ENCODE data around the gene SNX8.

- TF ChIP-seq, protein P1, sequence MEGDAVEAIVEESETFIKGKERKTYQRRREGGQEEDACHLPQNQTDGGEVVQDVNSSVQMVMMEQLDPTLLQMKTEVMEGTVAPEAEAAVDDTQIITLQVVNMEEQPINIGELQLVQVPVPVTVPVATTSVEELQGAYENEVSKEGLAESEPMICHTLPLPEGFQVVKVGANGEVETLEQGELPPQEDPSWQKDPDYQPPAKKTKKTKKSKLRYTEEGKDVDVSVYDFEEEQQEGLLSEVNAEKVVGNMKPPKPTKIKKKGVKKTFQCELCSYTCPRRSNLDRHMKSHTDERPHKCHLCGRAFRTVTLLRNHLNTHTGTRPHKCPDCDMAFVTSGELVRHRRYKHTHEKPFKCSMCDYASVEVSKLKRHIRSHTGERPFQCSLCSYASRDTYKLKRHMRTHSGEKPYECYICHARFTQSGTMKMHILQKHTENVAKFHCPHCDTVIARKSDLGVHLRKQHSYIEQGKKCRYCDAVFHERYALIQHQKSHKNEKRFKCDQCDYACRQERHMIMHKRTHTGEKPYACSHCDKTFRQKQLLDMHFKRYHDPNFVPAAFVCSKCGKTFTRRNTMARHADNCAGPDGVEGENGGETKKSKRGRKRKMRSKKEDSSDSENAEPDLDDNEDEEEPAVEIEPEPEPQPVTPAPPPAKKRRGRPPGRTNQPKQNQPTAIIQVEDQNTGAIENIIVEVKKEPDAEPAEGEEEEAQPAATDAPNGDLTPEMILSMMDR (IDR thresholded peaks at IDR 0.05), result no peak
- TF ChIP-seq POLR2A (IDR thresholded peaks at IDR 0.05), result no peak
Measured at GRCh38 chr7:2223321-2223720, 90.9 kb downstream of the SNX8 start.

Data from vagina (tissue), 2 donors.